Erythroblast (primary cell): ENCODE data around the gene MAP3K4.

Source experiments
- GATA1 ChIP-seq: IDR thresholded peaks from 2 replicates; pipeline ENCODE4 v1.6.1; 2011; ENCODE audit warnings: low read depth, mild to moderate bottlenecking, control low read depth, low read length, moderate library complexity
- POLR2A ChIP-seq: IDR thresholded peaks from 2 replicates; pipeline ENCODE4 v1.6.1; 2011; ENCODE audit warnings: mild to moderate bottlenecking, low read length

- TF ChIP-seq POLR2A (no peak), GATA1 (no peak)
Observed at GRCh38 chr6:161044335-161044734, 52.8 kb downstream of the MAP3K4 start.
